NCI-H2107 treated with DMSO at 0.1 percent for 48 hours (cell line): ENCODE results near the gene SPAG9.

Experiments
- DNase-seq: peaks from one replicate; lab custom pipeline; 2025; ENCODE audit not compliant: unreplicated experiment; lab: John Stamatoyannopoulos, UW

Gene SPAG9

GRCh38 chr17:51005768-51006167, 114.9 kb downstream of the SPAG9 start:
- no peak for DNase-seq

GRCh38 chr17:51004249-51004648, 116.4 kb downstream of the SPAG9 start:
- no peak for DNase-seq

GRCh38 chr17:51000835-51001638, 119.6 kb downstream of the SPAG9 start:
- DNase-seq = peak; percentile 73

GRCh38 chr17:50995668-50996067, 125.0 kb downstream of the SPAG9 start:
- no peak for DNase-seq

- no peak for DNase-seq
Measured at GRCh38 chr17:50993544-50993943, 127.1 kb downstream of the SPAG9 start.

- no peak for DNase-seq
Measured at GRCh38 chr17:50989149-50989548, 131.5 kb downstream of the SPAG9 start.

GRCh38 chr17:50988427-50988826, 132.2 kb downstream of the SPAG9 start:
- DNase-seq = no peak

GRCh38 chr17:50986989-50987660, 133.5 kb downstream of the SPAG9 start:
- no peak for DNase-seq

- DNase-seq = no peak
Measured at GRCh38 chr17:50981279-50981678, 139.4 kb downstream of the SPAG9 start.

GRCh38 chr17:50979524-50979927, 141.1 kb downstream of the SPAG9 start:
- no peak for DNase-seq

- no peak for DNase-seq
Measured at GRCh38 chr17:50977487-50978159, 143.0 kb downstream of the SPAG9 start.

GRCh38 chr17:50976951-50977472, 143.7 kb downstream of the SPAG9 start:
- no peak for DNase-seq

- no peak for DNase-seq
Measured at GRCh38 chr17:50973557-50974494, 146.8 kb downstream of the SPAG9 start.

- DNase-seq = no peak
Measured at GRCh38 chr17:50972577-50972976, 148.1 kb downstream of the SPAG9 start.

- DNase-seq = no peak
Measured at GRCh38 chr17:50967795-50968194, 152.9 kb downstream of the SPAG9 start.

GRCh38 chr17:50966163-50966666, 154.5 kb downstream of the SPAG9 start:
- no peak for DNase-seq

- no peak for DNase-seq
Measured at GRCh38 chr17:50963139-50963538, 157.5 kb downstream of the SPAG9 start.

- no peak for DNase-seq
Measured at GRCh38 chr17:50961282-50962220, 159.1 kb downstream of the SPAG9 start.

GRCh38 chr17:50959341-50959740, 161.3 kb downstream of the SPAG9 start:
- no peak for DNase-seq
